Left renal cortex interstitium (tissue), 4 donors: ENCODE results near the gene RABGAP1L. TPM values are rescaled to one million over a fixed set of nuclear protein-coding genes. Genes with fewer than 3 reads are reported as not detected.
A peak's percentile ranks its signal among the peaks of the same experiment; 100 is the strongest.
"Not testable (repeated sequence)": the region's sequence is repeated elsewhere in the genome, so short reads cannot be mapped to it uniquely, and the experiment has no call there.

Source experiments
- DNase-seq, 4 donors: peaks; one replicate each; pipeline ENCODE4 v3.0.0-alpha.2; 2013; ENCODE audit warnings: low read depth in 4 of 4, low spot score in 2 of 4, missing footprints in 1 of 4
- polyA plus RNA-seq, 4 donors: library from polyadenylated mRNA; unstranded; fragments of 120-200 nt; gene quantifications; one replicate each; pipeline ENCODE4 v1.2.1, GENCODE V29; 2013; ENCODE audit not compliant: insufficient read length in 4 of 4

RABGAP1L gene
- polyA plus RNA-seq, 4 donors: 21.9 to 32.2 (median 26.4) TPM

- no peak for DNase-seq
Measured at GRCh38 chr1:174352883-174353608, 193.7 kb downstream of the RABGAP1L start.

- no peak for DNase-seq
Measured at GRCh38 chr1:174358344-174358743, 199.0 kb downstream of the RABGAP1L start.

DNA sequence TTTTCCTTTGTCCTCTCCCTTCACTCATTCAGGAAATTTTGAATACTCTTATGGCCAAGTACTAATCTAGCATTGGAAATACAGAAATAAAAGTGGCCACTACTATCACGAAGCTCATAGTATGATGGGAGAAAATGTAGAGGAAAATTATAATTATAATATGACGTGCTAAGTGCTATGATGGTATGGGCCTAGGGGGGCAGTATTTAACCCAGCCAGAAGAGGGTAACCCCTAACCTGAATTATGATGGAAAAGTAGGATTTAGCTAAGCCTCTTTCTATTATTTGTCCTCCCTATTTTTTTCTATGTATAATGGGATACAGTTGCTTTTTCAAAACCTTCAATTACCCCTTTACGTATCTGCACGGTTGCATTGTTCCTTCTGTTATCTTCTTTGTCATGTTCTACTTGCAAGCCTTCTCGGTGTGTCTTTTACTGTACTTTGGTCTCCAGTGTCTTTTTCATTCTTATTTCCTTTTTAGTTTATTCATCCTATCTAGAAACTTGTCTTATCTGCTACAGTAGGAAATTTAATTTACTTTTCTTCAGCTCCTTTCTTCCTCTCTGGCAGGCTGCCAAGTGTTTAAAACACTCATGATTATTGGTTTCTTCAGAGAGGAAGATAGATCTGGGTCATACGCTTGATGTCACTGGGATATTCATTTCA, 199.6 kb downstream of the RABGAP1L start:
- no peak for DNase-seq

DNA sequence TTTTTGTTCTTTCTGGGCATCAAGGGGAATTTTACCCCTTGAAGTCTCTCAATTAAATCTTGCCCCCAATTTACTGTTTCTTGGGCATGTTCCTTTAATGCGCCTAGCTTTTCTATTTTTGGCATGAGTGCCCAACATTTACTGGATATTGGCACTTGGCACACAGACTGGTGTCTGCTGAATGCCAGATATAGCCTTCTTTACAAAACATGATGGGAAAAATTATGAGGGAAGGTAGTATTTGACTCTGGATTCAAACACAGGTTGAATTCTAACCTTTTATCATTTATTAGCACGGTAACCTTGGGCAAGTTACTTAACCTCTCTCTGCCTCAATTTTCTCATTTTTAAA, 200.1 kb downstream of the RABGAP1L start:
- DNase-seq: no peak

- DNase-seq: no peak
Measured at GRCh38 chr1:174364996-174365736, 205.8 kb downstream of the RABGAP1L start.

DNA sequence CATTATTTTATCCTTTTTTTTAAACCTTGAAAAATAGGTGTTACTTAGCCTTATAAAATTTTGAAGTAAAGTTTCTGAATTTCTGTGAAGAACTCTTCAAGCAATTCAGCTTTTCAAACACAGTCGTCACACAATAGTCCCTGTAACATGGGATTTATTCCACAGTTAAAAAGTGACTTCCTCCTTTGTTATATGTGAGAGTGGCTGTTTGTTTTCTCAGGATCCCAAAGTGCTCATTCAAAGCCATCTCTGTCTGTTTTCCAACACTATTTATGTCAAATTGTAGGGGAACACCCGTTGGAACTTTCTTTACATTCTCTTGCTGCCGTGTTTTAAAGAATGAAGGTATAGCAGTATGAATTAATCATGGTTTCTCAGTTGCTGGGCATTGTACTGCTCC, 207.6 kb downstream of the RABGAP1L start:
- DNase-seq: no peak

DNA sequence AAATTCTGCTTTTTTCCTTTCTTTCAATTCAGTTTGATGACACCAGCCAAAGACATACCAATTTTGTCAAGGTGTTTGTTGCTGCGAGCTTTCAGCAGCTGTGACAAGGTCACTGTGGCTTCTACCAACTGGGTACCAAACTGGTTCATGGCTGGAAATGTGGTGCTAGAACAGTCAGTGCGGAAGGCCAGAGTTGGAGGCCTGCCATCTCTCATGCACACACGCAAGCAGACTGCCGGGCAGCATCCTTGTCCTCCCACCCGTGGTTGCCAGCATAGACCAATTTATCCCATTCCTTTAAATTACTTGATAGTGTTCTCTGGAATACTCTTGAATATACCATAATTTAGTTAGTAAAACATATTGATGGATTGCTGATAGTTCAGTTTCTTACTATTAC, 208.6 kb downstream of the RABGAP1L start:
- no peak for DNase-seq

GRCh38 chr1:174376030-174376429, 216.7 kb downstream of the RABGAP1L start:
- no peak for DNase-seq

DNA sequence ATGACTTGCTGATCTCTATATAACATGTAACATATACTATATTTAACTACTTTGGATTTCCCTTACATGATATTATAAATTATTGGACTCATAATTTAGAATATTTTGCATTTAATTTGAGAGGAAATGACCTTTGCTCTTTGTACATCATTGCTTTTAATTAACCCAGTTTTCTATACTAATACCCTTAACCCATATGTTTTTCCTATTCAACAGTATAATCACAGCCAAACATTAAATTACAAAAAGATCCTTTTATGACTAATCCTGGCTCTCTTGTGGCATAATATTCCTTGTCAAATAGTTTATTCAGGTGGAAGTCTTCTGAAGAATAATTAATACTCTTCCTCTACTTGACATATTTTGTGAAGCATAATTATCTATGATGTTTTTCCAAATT, 232.4 kb downstream of the RABGAP1L start:
- DNase-seq: peak in 3 of 4 donors; percentile 24 to 26 (median 25)

DNA sequence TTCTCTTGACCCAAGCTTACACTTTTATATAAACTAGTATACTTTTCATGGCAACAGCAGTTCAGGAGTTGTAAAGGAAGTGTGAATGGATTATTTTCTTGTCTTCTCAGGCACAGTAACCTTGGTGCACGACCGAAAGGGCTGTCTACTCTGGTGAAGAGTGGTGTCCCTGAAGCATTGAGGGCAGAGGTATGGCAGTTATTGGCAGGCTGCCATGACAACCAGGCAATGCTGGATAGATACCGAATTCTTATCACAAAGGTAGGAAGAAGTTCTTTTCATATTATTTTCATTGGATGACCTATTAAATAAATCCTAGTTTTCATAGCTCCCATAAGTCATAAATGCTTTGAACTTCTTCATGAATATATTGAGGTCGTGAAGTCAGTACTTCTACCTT, 234.6 kb downstream of the RABGAP1L start:
- no peak for DNase-seq

GRCh38 chr1:174397261-174397660, 237.9 kb downstream of the RABGAP1L start:
- no peak for DNase-seq

GRCh38 chr1:174398246-174398645, 238.9 kb downstream of the RABGAP1L start:
- no peak for DNase-seq

DNA sequence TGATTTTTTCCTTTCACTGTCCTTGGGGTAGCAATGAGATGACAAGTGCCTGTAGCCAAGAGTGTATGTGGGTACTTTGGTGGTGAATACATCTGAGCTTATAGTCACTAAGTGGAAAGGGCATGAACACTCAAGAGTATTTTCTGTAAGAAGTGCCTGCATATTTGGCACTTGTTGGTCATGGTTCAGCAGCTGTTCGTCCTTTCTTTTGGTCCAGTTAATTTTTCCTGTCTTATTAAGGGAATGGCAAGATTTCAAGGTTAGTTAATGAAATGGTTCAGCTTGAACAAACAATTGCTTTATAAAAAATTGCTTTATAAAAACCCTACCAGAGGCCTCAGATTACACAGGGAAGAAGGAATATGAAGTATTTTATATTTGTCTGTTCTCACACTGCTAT, 239.9 kb downstream of the RABGAP1L start:
- no peak for DNase-seq

- DNase-seq: no peak
Measured at GRCh38 chr1:174401075-174401474, 241.8 kb downstream of the RABGAP1L start.

DNA sequence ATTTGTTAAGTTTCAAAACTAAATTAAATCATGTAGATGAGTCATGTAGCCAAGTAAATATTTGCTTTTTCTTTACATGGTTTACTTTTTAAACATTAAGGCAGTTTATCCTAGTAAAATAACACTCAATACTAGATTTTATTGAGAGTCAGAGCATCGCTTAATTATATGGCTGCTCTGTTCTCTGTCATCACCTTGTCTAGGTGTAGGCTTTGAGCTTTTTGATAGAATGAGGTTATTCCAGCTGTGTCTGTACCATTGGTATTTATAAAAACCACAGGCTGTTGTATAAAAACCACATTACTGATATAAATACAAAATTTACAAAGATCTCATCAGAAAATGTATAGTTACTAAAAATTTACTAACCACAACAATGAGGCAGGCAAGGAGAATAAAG, 245.9 kb downstream of the RABGAP1L start:
- no peak for DNase-seq

- no peak for DNase-seq
Measured at GRCh38 chr1:174406421-174406820, 247.1 kb downstream of the RABGAP1L start.

- no peak for DNase-seq
Measured at GRCh38 chr1:174407665-174408064, 248.3 kb downstream of the RABGAP1L start.

- no peak for DNase-seq
Measured at GRCh38 chr1:174408146-174408545, 248.8 kb downstream of the RABGAP1L start.

DNA sequence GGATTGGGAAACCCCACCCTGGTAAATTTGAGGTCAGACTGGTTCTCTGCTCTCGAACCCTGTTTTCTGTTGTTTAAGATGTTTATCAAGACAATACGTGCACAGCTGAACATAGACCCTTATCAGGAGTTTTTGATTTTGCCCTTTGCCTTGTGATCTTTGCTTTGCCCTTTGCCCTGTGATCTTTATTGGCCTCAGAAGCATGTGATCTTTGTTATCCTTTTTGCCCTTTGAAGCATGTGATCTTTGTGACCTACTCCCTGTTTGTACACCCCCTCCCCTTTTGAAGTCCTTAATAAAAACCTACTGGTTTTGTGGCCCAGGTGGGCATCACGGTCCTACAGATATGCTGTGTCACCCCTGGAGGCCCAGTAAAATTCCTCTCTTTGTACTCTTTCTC, 250.5 kb downstream of the RABGAP1L start:
- not testable (repeated sequence) for DNase-seq

DNA sequence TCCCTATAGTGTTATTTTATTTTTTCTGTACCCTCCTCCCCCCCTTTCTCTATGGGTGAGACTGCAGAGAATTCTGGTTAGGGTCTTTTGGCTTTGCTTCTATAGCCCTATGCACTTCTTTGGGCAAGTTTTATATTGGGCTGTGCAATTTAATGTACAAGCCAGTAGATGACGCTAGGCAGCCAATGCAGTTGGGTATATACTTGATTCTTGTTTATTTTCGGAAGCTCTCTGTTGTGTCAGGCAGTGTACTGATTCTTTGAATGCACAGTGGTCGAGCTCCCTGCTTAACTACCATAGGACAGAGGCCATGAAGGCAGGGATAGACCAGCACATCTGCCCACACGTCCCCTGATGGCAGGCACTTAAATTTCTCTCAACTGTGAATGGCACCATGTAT, 254.3 kb downstream of the RABGAP1L start:
- no peak for DNase-seq

- DNase-seq: no peak
Measured at GRCh38 chr1:174414203-174414602, 254.9 kb downstream of the RABGAP1L start.

GRCh38 chr1:174415506-174415905, 256.2 kb downstream of the RABGAP1L start:
- DNase-seq: no peak
